H1 (cell line): ENCODE measurements around the gene ONECUT3. TPM values are rescaled to one million over a fixed set of nuclear protein-coding genes. Genes with fewer than 3 reads are reported as not detected.
A peak's percentile ranks its signal among the peaks of the same experiment; 100 is the strongest.

ENCODE experiments used
- CTCF ChIA-PET: fragments of 300-600 bp; sonication (Branson Sonifier 250); formaldehyde crosslinking; loops from one replicate; lab custom pipeline; 2021; ENCODE audit not compliant: partially characterized antibody; lab: Charles Lee
- POLR2A ChIA-PET: fragments of 300-600 bp; sonication (Branson Sonifier 250); formaldehyde crosslinking; loops from one replicate; lab custom pipeline; 2021; ENCODE audit warnings: inconsistent platforms; ENCODE audit not compliant: partially characterized antibody; lab: Charles Lee
- DNase-seq, 2 experiments: peaks; one replicate each; pipeline versions ENCODE4 v3.0.0 to v3.0.0-alpha.2; 2010 to 2022; ENCODE audit warnings: low spot score in 2 of 2, low read depth in 1 of 2, mixed read lengths in 1 of 2
- FAIRE-seq: peaks from 2 replicates; lab custom pipeline; 2011; peaks lifted over from hg19 to GRCh38; lab: Jason Lieb, UNC
- H2AFZ ChIP-seq: 2 replicates; pipeline ENCODE4 v1.8.1; 2012; ENCODE audit warnings: low read length, inconsistent platforms
- H2AK5ac ChIP-seq: 2 replicates; pipeline ENCODE4 v1.6.1; 2013; ENCODE audit warnings: low read depth, low read length
- H2BK120ac ChIP-seq: replicated peaks from 2 replicates; pipeline ENCODE3; 2013; ENCODE audit warnings: low read depth, low read length, inconsistent platforms
- H2BK12ac ChIP-seq: 2 replicates; pipeline ENCODE4 v1.6.1; 2013; ENCODE audit warnings: low read depth, low read length
- H2BK15ac ChIP-seq: 2 replicates; pipeline ENCODE4 v1.6.1; 2013; ENCODE audit warnings: low read length
- H2BK20ac ChIP-seq: 2 replicates; pipeline ENCODE4 v1.6.1; 2013; ENCODE audit warnings: low read length
- H2BK5ac ChIP-seq: 2 replicates; pipeline ENCODE4 v1.6.1; 2013; ENCODE audit warnings: low read depth, low read length
- H3K14ac ChIP-seq: 2 replicates; pipeline ENCODE4 v1.6.1; 2013; ENCODE audit warnings: inconsistent platforms; ENCODE audit not compliant: insufficient read length
- H3K18ac ChIP-seq: 2 replicates; pipeline ENCODE4 v1.6.1; 2013; ENCODE audit warnings: low read length; ENCODE audit errors: extremely low read depth
- H3K23ac ChIP-seq: 2 replicates; pipeline ENCODE4 v1.6.1; 2013; ENCODE audit warnings: inconsistent platforms; ENCODE audit not compliant: insufficient read length
- H3K23me2 ChIP-seq: 2 replicates; pipeline ENCODE4 v1.6.1; 2013; ENCODE audit warnings: low read depth, low read length
- H3K27ac ChIP-seq: 2 replicates; pipeline ENCODE4 v1.6.1; 2011; ENCODE audit warnings: low read depth, low read length, inconsistent platforms
- H3K27me3 ChIP-seq, 4 experiments: replicated peaks in 1 of 4; 1 replicate in 1 of 4; 2 replicates in 3 of 4; pipeline versions ENCODE4 v1.6.1 to v1.8.1; 2011 to 2013; ENCODE audit warnings: low read length in 3 of 4, mild to moderate bottlenecking in 3 of 4, inconsistent platforms in 2 of 4, mixed read lengths in 2 of 4, moderate library complexity in 1 of 4; ENCODE audit not compliant: control insufficient read depth in 3 of 4, insufficient read depth in 3 of 4; ENCODE audit errors: extremely low read depth in 1 of 4
- H3K36me3 ChIP-seq, 4 experiments: 2 replicates each; pipeline versions ENCODE4 v1.6.1 to v1.8.1; 2011 to 2013; ENCODE audit warnings: mild to moderate bottlenecking in 4 of 4, low read length in 3 of 4, moderate library complexity in 2 of 4, control low read depth in 1 of 4, inconsistent platforms in 1 of 4; ENCODE audit not compliant: insufficient read depth in 4 of 4, control insufficient read depth in 2 of 4
- H3K4ac ChIP-seq: replicated peaks from 2 replicates; pipeline ENCODE3; 2013; ENCODE audit warnings: low read length, low read depth, mixed read lengths, inconsistent platforms; ENCODE audit not compliant: insufficient read length
- H3K4me1 ChIP-seq, 4 experiments: replicated peaks in 1 of 4; 1 replicate in 1 of 4; 2 replicates in 3 of 4; pipeline versions ENCODE4 v1.6.1 to v1.8.1; 2011 to 2013; ENCODE audit warnings: low read length in 3 of 4, inconsistent platforms in 2 of 4, mixed read lengths in 1 of 4; ENCODE audit not compliant: insufficient read depth in 4 of 4, control insufficient read depth in 3 of 4
- H3K4me2 ChIP-seq, 2 experiments: 2 replicates each; pipeline versions ENCODE4 v1.6.1 to v1.8.1; 2011 to 2013; ENCODE audit warnings: low read depth in 2 of 2, low read length in 2 of 2, control low read depth in 1 of 2, inconsistent platforms in 1 of 2, mild to moderate bottlenecking in 1 of 2; ENCODE audit not compliant: insufficient read depth in 1 of 2
- H3K4me3 ChIP-seq, 4 experiments: fragments of 200-600, 300-600 bp in 1 of 4; sonication (generic), shearing (Covaris generic), sonication (Bioruptor Twin) in 1 of 4; 2 replicates each; pipeline versions ENCODE4 v1.5.1 to v1.8.1; 2011 to 2016; ENCODE audit warnings: low read length in 4 of 4, low read depth in 3 of 4, control low read depth in 2 of 4, inconsistent platforms in 2 of 4, mild to moderate bottlenecking in 2 of 4, mixed read lengths in 1 of 4, moderate library complexity in 1 of 4; ENCODE audit not compliant: insufficient read depth in 2 of 4; ENCODE audit errors: extremely low read depth in 1 of 4
- H3K56ac ChIP-seq: replicated peaks from 2 replicates; pipeline ENCODE3; 2013; ENCODE audit warnings: low read depth, mild to moderate bottlenecking, mixed read lengths, low read length, inconsistent platforms; ENCODE audit not compliant: insufficient read length
- H3K79me1 ChIP-seq: 2 replicates; pipeline ENCODE4 v1.6.1; 2013; ENCODE audit warnings: low read depth, low read length, control low read depth
- H3K79me2 ChIP-seq, 2 experiments: 2 replicates each; pipeline versions ENCODE4 v1.6.1 to v1.8.1; 2012 to 2013; ENCODE audit warnings: low read length in 2 of 2, mild to moderate bottlenecking in 2 of 2, inconsistent platforms in 1 of 2; ENCODE audit not compliant: insufficient read depth in 2 of 2, control insufficient read depth in 1 of 2
- H3K9ac ChIP-seq, 4 experiments: replicated peaks in 1 of 4; 1 replicate in 1 of 4; 2 replicates in 3 of 4; pipeline versions ENCODE4 v1.6.1 to v1.8.1; 2011 to 2013; ENCODE audit warnings: low read depth in 3 of 4, low read length in 3 of 4, control low read depth in 2 of 4, mild to moderate bottlenecking in 2 of 4, moderate library complexity in 2 of 4, inconsistent platforms in 1 of 4; ENCODE audit errors: extremely low read depth in 1 of 4
- H3K9me3 ChIP-seq, 2 experiments: 2 replicates each; pipeline versions ENCODE4 v1.6.1 to v1.8.1; 2012 to 2013; ENCODE audit warnings: mild to moderate bottlenecking in 2 of 2, moderate library complexity in 2 of 2, control low read depth in 1 of 2, inconsistent platforms in 1 of 2, low read depth in 1 of 2, low read length in 1 of 2, mixed read lengths in 1 of 2; ENCODE audit not compliant: insufficient read depth in 2 of 2
- H4K20me1 ChIP-seq, 2 experiments: replicated peaks in 1 of 2; 2 replicates each; pipeline versions ENCODE3 to v1.8.1; 2011 to 2013; ENCODE audit warnings: inconsistent platforms in 2 of 2, low read length in 2 of 2, mild to moderate bottlenecking in 1 of 2; ENCODE audit not compliant: insufficient read depth in 2 of 2, control insufficient read depth in 1 of 2
- H4K5ac ChIP-seq: 2 replicates; pipeline ENCODE4 v1.6.1; 2013; ENCODE audit warnings: low read length, low read depth, mixed read lengths, inconsistent platforms; ENCODE audit not compliant: insufficient read length
- H4K8ac ChIP-seq: 2 replicates; pipeline ENCODE4 v1.8.0; 2013; ENCODE audit warnings: mild to moderate bottlenecking, moderate library complexity, low read length, inconsistent platforms; ENCODE audit not compliant: insufficient read depth; ENCODE audit errors: extremely low read depth
- H4K91ac ChIP-seq: replicated peaks from 2 replicates; pipeline ENCODE3; 2013; ENCODE audit warnings: low read length, mixed read lengths, inconsistent platforms; ENCODE audit not compliant: insufficient read length
- ATF2 ChIP-seq: IDR thresholded peaks from 2 replicates; pipeline ENCODE4 v1.6.1; 2012; ENCODE audit warnings: low read length, inconsistent platforms
- GTF2F1 ChIP-seq: IDR thresholded peaks from 2 replicates; pipeline ENCODE4 v1.6.1; 2012; ENCODE audit warnings: low read depth, low read length, improper control_type of control experiment, borderline replicate concordance
- JUND ChIP-seq: IDR thresholded peaks from 2 replicates; pipeline ENCODE4 v1.6.1; 2011; ENCODE audit warnings: mild to moderate bottlenecking, improper control_type of control experiment, low read length
- KDM5A ChIP-seq: fragments of 200-600 bp; IDR thresholded peaks from 2 replicates; pipeline ENCODE4 v1.7.1; 2012; ENCODE audit warnings: mild to moderate bottlenecking, low read length, inconsistent platforms, mixed read lengths
- NRF1 ChIP-seq: IDR thresholded peaks from 2 replicates; pipeline ENCODE4 v1.6.1; 2011; ENCODE audit warnings: mild to moderate bottlenecking, low read depth, low read length, improper control_type of control experiment
- RAD21 ChIP-seq, 2 experiments: IDR thresholded peaks in 1 of 2; conservative IDR thresholded peaks in 1 of 2; 2 replicates each; pipeline ENCODE4 v1.6.1; 2011; ENCODE audit warnings: low read depth in 2 of 2, low read length in 2 of 2, improper control_type of control experiment in 1 of 2, inconsistent platforms in 1 of 2, mild to moderate bottlenecking in 1 of 2, moderate library complexity in 1 of 2
- WGBS, 2 experiments: shearing (Covaris generic) in 1 of 2; methylation state at CpG; one replicate each; pipeline versions ENCODE4 v1.1.6 to v1.1.7; 2013 to 2015; ENCODE audit warnings: low lambda C conversion rate in 2 of 2, mixed read lengths in 2 of 2, inconsistent platforms in 1 of 2, low coverage in 1 of 2, missing lambda C conversion rate in 1 of 2; ENCODE audit not compliant: insufficient replicate concordance in 2 of 2, insufficient coverage in 1 of 2, insufficient read length in 1 of 2; ENCODE audit errors: extremely low coverage in 1 of 2, missing lambda C conversion rate in 1 of 2; 5-methylcytosine and 5-hydroxymethylcytosine counted together
- polyA plus RNA-seq, 7 experiments: library from polyadenylated mRNA; depleted of rRNA in 3 of 7; stranded (reverse) in 5 of 7; unstranded in 2 of 7; fragments of >200 nt in 5 of 7; fragments of 200-250 nt in 2 of 7; gene quantifications; 1 replicate in 5 of 7; 2 replicates in 1 of 7; 4 replicates in 1 of 7; pipeline versions ENCODE4 v1.2.1 to v1.2.3, GENCODE V29; 2011 to 2013; ENCODE audit warnings: missing spikeins in 2 of 7, mixed read lengths in 2 of 7
- total RNA-seq: library from RNA; stranded (reverse); fragmentation: NEBNext Ultra II Directional; extraction: Animal tissue kit (Norgen Biotek cat#: 25700); gene quantifications from 2 replicates; pipeline ENCODE4 v1.2.1, GENCODE V29; 2021

Gene ONECUT3
- total and polyA plus RNA-seq, 2 of the 8 experiments (the other 6 are each of a cell fraction or from before 2014, with no cell fraction given), result not detected

GRCh38 chr19:1828279-1829238 is 75.3 kb downstream of the ONECUT3 start:
- no peak for TF ChIP-seq ATF2
- TF ChIP-seq KDM5A, result no peak
- no peak for TF ChIP-seq RAD21 (IDR thresholded peaks at IDR 0.05 in 1 of 2, conservative IDR thresholded peaks at IDR 0.05 in 1 of 2; ENCODE audit: low read depth in 2 of 2, low read length in 2 of 2)
- no peak for TF ChIP-seq GTF2F1
- TF ChIP-seq NRF1, result no peak
- no peak for TF ChIP-seq JUND
- TF ChIP-seq, all 59 proteins: peak for 0
- H2BK5ac ChIP-seq, result no peak overlapping the region
- peaks cover 3 to 13% (median 4%) of the 10 kb centered on the region in 4 experiments; a peak in 2 of 8 replicates for H3K36me3 ChIP-seq
- H3K27ac ChIP-seq, result no peak overlapping the region
- no peak overlapping the region for H3K23ac ChIP-seq
- H4K20me1 ChIP-seq, result peaks cover 0 to 7% of the 10 kb centered on the region in 2 experiments
- no peak overlapping the region for H2BK20ac ChIP-seq
- H4K5ac ChIP-seq, result no peak overlapping the region
- DNase-seq, result no peak
- CTCF ChIA-PET, result interaction anchor here (1.1 to 16.5 kb wide), 9 partner anchors 10 to 223 kb away, joined by 3 to 228 read pairs (median 13); partner anchors contain the start of gene UQCR11
- H3K79me2 ChIP-seq, result peaks cover 0 to 21% of the 10 kb centered on the region in 2 experiments; a peak in 2 of 4 replicates
- peaks cover 2% of the 10 kb centered on the region; the same call in 1 of the 2 replicates for H3K23me2 ChIP-seq
- no peaks in the 10 kb centered on the region for H3K27me3 ChIP-seq
- peak overlapping the region; percentile 51; the same call in 1 of the 2 replicates for H4K8ac ChIP-seq
- H3K4ac ChIP-seq, result no peak overlapping the region
- no peak overlapping the region for H3K4me3 ChIP-seq
- no peak for FAIRE-seq
- H2AFZ ChIP-seq, result no peak overlapping the region
- WGBS, 2 experiments, result 92% methylated on average over 47 of the region's 57 CpGs; no CpG with 5 or more reads in 1 of the 2 experiments
- no peak overlapping the region for H2BK12ac ChIP-seq
- H3K9me3 ChIP-seq, result no peaks in the 10 kb centered on the region
- no peak overlapping the region for H2AK5ac ChIP-seq
- POLR2A ChIA-PET, result interaction anchor here (0.5 to 2.8 kb wide), 6 partner anchors 7 to 180 kb away, joined by 3 to 8 read pairs (median 4); no protein-coding TSS in a partner anchor
- no peak overlapping the region for H3K14ac ChIP-seq
- no peak overlapping the region for H4K91ac ChIP-seq
- H2BK15ac ChIP-seq, result no peak overlapping the region
- H3K9ac ChIP-seq, result no peak overlapping the region
- H3K4me1 ChIP-seq, result peaks cover 0 to 14% (median 8%) of the 10 kb centered on the region in 4 experiments; a peak in 6 of 7 replicates
- H3K18ac ChIP-seq, result no peak overlapping the region
- H3K56ac ChIP-seq, result no peak overlapping the region
- H2BK120ac ChIP-seq, result no peak overlapping the region
- H3K4me2 ChIP-seq, result no peak overlapping the region
- peaks cover 6% of the 10 kb centered on the region for H3K79me1 ChIP-seq
